Mesendoderm (in vitro differentiated cells): ENCODE data around the gene CELSR2.

ENCODE experiments used
- DNase-seq: peaks from one replicate; pipeline ENCODE4 v3.0.0; 2013
- H2AK5ac ChIP-seq: 2 replicates; pipeline ENCODE4 v1.6.1; 2013; ENCODE audit warnings: low read length, inconsistent platforms
- H2BK120ac ChIP-seq: 2 replicates; pipeline ENCODE4 v1.6.1; 2013; ENCODE audit warnings: low read depth, mild to moderate bottlenecking, low read length, moderate library complexity, mixed read lengths
- H2BK15ac ChIP-seq: replicated peaks from 2 replicates; pipeline ENCODE4 v1.6.1; 2013; ENCODE audit warnings: low read depth, mild to moderate bottlenecking, moderate library complexity
- H2BK5ac ChIP-seq: 2 replicates; pipeline ENCODE4 v1.6.1; 2013; ENCODE audit warnings: low read length, inconsistent platforms
- H3K18ac ChIP-seq: 2 replicates; pipeline ENCODE4 v1.6.1; 2013; ENCODE audit warnings: mild to moderate bottlenecking, low read length, mixed read lengths
- H3K23ac ChIP-seq: one replicate; pipeline ENCODE4 v1.6.1; 2013; ENCODE audit warnings: low read length
- H3K27ac ChIP-seq: 2 replicates; pipeline ENCODE4 v1.5.1; 2013; ENCODE audit warnings: low read depth, mild to moderate bottlenecking, inconsistent platforms, low read length, moderate library complexity
- H3K27me3 ChIP-seq: 2 replicates; pipeline ENCODE4 v1.6.1; 2013; ENCODE audit warnings: low read length, control low read depth, mild to moderate bottlenecking, inconsistent platforms; ENCODE audit not compliant: insufficient read depth, poor library complexity
- H3K36me3 ChIP-seq: 2 replicates; pipeline ENCODE4 v1.6.1; 2013; ENCODE audit warnings: low read length, inconsistent platforms; ENCODE audit not compliant: control insufficient read depth, insufficient read depth
- H3K4ac ChIP-seq: one replicate; pipeline ENCODE4 v1.6.1; 2013; ENCODE audit warnings: low read depth, mild to moderate bottlenecking, low read length, moderate library complexity
- H3K4me1 ChIP-seq: 2 replicates; pipeline ENCODE4 v1.6.1; 2013; ENCODE audit warnings: low read depth, low read length, inconsistent platforms; ENCODE audit not compliant: control insufficient read depth
- H3K4me2 ChIP-seq: 2 replicates; pipeline ENCODE4 v1.6.1; 2013; ENCODE audit warnings: low read length
- H3K4me3 ChIP-seq: 2 replicates; pipeline ENCODE4 v1.5.1; 2013; ENCODE audit warnings: mild to moderate bottlenecking, low read length
- H3K56ac ChIP-seq: one replicate; pipeline ENCODE4 v1.6.1; 2013; ENCODE audit warnings: low read length
- H3K79me1 ChIP-seq: 2 replicates; pipeline ENCODE4 v1.6.1; 2013; ENCODE audit warnings: low read length, inconsistent platforms
- H3K79me2 ChIP-seq: 2 replicates; pipeline ENCODE4 v1.6.1; 2013; ENCODE audit warnings: mild to moderate bottlenecking, low read length; ENCODE audit not compliant: control insufficient read depth, insufficient read depth
- H3K9ac ChIP-seq: 2 replicates; pipeline ENCODE4 v1.6.1; 2013; ENCODE audit warnings: low read length, inconsistent platforms
- H4K5ac ChIP-seq: one replicate; pipeline ENCODE4 v1.6.1; 2013; ENCODE audit warnings: low read length
- H4K8ac ChIP-seq: one replicate; pipeline ENCODE4 v1.6.1; 2013; ENCODE audit warnings: low read depth, mild to moderate bottlenecking, control low read depth, low read length, moderate library complexity
- WGBS: extraction: QIAGEN DNeasy Blood & Tissue Kit; methylation state at CpG from one replicate; pipeline ENCODE4 v1.1.7; 2013; ENCODE audit warnings: low lambda C conversion rate, missing lambda C conversion rate; ENCODE audit not compliant: insufficient coverage; ENCODE audit errors: extremely low coverage; 5-methylcytosine and 5-hydroxymethylcytosine counted together

The CELSR2 gene

DNA sequence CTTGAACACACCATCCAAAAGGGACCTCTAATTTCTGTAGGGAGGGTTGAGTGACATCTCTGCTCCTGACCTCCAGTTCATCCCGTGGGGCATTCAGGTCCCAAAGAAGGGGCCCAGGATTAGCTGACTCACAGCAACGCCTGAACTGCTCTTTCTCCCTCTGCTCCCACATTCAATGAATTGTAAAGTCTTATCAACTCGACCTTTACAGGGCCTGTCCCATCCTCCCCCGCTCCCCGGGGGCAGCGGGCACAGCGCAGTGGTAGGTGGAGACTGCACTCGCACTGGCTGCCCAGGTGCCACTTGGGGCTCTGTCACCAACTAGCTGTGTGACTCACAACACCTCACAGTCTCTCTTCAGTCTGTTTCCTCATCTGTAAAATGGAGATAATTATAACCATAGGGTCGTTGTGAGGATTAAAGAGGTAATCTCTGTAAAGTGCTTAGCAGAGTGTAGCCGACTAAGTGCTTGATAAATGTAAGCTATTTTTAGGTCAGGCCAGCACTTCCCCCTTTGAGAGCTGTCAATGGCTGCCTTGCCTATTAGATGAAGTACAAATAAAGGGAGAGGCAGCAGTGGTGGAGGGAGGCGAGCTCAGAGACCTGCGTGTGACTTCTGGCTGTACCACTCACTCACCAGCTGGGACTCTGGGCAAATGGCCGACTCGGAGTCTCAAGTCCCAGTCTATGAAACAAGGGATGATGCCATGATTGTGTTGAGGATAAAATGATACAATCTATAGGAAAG, 58.1 kb downstream of the CELSR2 start:
- Histone ChIP-seq H3K27me3 (no peaks in the 10 kb centered on the region), H3K4me3 (no peak overlapping the region), H2BK120ac (no peak overlapping the region), H4K8ac (no peak overlapping the region), H3K79me2 (no peaks in the 10 kb centered on the region), H2AK5ac (no peak overlapping the region), H3K23ac (peak overlapping the region; percentile 66), H3K18ac (no peak overlapping the region), H3K56ac (no peak overlapping the region), H3K4me2 (no peak overlapping the region), H3K4me1 (peaks cover 7% of the 10 kb centered on the region), H4K5ac (no peak overlapping the region), H3K4ac (no peak overlapping the region), H3K79me1 (no peaks in the 10 kb centered on the region), H3K36me3 (no peaks in the 10 kb centered on the region), H3K9ac (no peak overlapping the region), H2BK5ac (no peak overlapping the region), H3K27ac (no peak overlapping the region), H2BK15ac (no peak overlapping the region)
- no CpG with 5 or more reads among the region's 14 CpGs for WGBS
- DNase-seq = peak; percentile 43

DNA sequence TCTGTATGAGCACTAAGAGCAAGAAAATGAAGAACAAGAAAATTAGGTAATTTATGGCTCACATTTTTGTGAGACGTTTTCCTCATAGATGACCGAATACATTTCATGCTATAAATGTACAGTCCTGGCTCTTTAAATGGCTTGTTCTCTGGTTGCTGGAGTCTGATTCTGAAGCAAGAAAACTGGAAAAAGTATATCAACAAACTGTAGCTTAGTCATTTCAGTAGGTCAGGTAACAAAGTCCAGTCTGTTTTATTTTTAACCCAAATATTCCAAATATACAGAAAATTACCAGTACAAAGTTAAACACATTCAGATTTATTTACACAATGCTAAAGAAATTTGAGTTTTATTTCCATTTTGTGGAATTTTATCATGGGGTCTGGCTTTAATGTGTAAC, 60.0 kb downstream of the CELSR2 start:
- Histone ChIP-seq H3K56ac (no peak overlapping the region), H2BK120ac (no peak overlapping the region), H3K4me3 (no peak overlapping the region), H3K79me1 (no peaks in the 10 kb centered on the region), H3K4me1 (peaks cover 7% of the 10 kb centered on the region), H2BK15ac (no peak overlapping the region), H2AK5ac (no peak overlapping the region), H3K18ac (no peak overlapping the region), H4K8ac (no peak overlapping the region), H3K4ac (no peak overlapping the region), H3K4me2 (no peak overlapping the region), H3K9ac (no peak overlapping the region), H3K36me3 (no peaks in the 10 kb centered on the region), H2BK5ac (no peak overlapping the region), H3K27me3 (no peaks in the 10 kb centered on the region), H4K5ac (no peak overlapping the region), H3K23ac (no peak overlapping the region), H3K79me2 (no peaks in the 10 kb centered on the region), H3K27ac (no peak overlapping the region)
- WGBS = no CpG with 5 or more reads among the region's 2 CpGs
- DNase-seq = no peak

DNA sequence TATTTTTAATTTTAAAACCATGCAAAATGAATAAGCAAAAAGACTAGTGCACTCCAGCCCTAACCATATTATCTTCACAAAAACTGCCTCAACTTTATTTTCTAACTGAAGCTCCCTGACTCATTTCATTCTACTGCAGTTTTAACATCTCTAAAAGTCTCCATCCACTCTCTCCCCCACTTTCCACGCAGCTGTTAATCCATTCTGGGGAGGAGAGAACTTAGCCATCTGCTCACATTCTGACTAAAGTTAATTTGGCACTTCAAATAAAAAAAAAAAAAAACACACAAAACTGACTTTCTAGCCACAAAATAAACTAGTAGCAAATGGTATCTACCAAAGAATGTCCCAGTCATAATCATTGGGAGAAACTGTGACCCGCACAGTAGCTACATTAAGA, 62.9 kb downstream of the CELSR2 start:
- H2BK120ac ChIP-seq = no peak overlapping the region
- no peak overlapping the region for H4K8ac ChIP-seq
- no peak overlapping the region for H2BK15ac ChIP-seq
- no peak overlapping the region for H3K4ac ChIP-seq
- H3K4me1 ChIP-seq = peaks cover 1% of the 10 kb centered on the region
- no peak overlapping the region for H2BK5ac ChIP-seq
- no peak overlapping the region for H4K5ac ChIP-seq
- no peak overlapping the region for H2AK5ac ChIP-seq
- whole genome bisulfite sequencing = no CpG with 5 or more reads among the region's 2 CpGs
- H3K4me3 ChIP-seq = no peak overlapping the region
- H3K18ac ChIP-seq = no peak overlapping the region
- H3K27ac ChIP-seq = no peak overlapping the region
- H3K36me3 ChIP-seq = no peaks in the 10 kb centered on the region
- no peak overlapping the region for H3K23ac ChIP-seq
- H3K56ac ChIP-seq = no peak overlapping the region
- DNase-seq = no peak
- H3K4me2 ChIP-seq = no peak overlapping the region
- H3K27me3 ChIP-seq = no peaks in the 10 kb centered on the region
- H3K9ac ChIP-seq = no peak overlapping the region
- H3K79me2 ChIP-seq = no peaks in the 10 kb centered on the region
- H3K79me1 ChIP-seq = no peaks in the 10 kb centered on the region

DNA sequence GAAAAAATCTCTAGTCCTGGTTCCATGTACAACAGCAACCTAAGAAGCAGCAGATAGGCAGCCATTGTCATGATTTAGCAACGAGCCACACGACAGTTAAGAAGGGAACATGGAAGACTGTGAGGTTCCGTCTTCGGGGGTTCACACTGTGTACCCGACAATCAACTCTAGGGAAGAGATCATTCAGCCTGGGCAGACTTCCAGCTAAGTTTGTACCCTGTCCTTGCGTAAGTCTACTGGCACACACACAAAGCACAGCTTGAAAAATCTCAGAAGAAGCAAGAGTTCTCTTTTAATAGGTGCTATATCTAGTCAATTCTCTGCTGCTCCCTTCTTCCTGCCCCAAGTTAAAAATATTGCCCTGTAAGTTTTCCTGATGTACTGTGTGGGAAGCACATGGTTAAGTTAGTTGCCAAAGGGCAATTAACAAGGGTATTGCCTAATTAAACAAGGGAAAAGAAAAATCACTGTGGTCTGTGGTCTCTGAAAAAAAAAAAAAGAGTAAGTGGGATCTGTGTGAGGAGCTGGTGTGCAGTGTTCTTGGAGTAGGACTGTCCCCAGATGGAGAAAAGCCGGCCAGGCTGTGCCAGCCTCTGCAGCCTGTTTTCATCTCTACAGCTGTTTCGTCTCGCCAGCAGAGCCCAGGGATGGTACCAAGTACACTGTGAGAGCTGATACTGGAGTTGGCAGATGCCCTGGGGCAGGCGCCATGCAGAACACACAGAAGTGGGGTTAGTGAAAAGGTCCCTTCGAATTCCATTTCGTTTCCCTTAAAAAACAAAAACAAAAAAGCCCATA, 63.8 kb downstream of the CELSR2 start:
- H3K79me2 ChIP-seq = no peaks in the 10 kb centered on the region
- H2BK120ac ChIP-seq = no peak overlapping the region
- no peak overlapping the region for H3K56ac ChIP-seq
- H3K4ac ChIP-seq = no peak overlapping the region
- DNase-seq = no peak
- H4K5ac ChIP-seq = no peak overlapping the region
- no CpG with 5 or more reads among the region's 12 CpGs for WGBS
- H3K9ac ChIP-seq = no peak overlapping the region
- no peak overlapping the region for H2BK15ac ChIP-seq
- no peak overlapping the region for H3K4me2 ChIP-seq
- no peak overlapping the region for H2AK5ac ChIP-seq
- H3K79me1 ChIP-seq = no peaks in the 10 kb centered on the region
- H2BK5ac ChIP-seq = no peak overlapping the region
- no peak overlapping the region for H3K23ac ChIP-seq
- H3K27me3 ChIP-seq = no peaks in the 10 kb centered on the region
- no peaks in the 10 kb centered on the region for H3K4me1 ChIP-seq
- no peak overlapping the region for H3K18ac ChIP-seq
- H4K8ac ChIP-seq = no peak overlapping the region
- H3K36me3 ChIP-seq = no peaks in the 10 kb centered on the region
- H3K27ac ChIP-seq = no peak overlapping the region
- H3K4me3 ChIP-seq = no peak overlapping the region

DNA sequence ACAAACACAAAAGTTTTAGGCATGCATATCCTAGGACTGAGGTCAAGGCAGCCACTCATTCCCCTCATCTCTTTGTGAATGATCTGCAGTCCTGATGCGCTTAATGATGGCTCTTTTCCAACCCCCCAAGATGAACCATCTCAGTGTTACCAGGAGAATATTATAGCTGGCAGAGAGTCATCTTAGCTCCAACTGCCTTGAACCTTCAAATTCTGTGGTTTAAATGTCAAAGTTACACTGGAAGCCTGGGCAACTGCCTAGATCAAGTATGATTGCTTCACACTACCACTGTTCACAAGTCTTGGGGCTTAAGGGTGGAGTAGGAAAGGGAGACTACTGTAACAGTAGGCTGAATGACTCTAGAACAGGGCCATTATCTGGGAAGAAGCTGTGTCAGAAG, 65.5 kb downstream of the CELSR2 start:
- Histone ChIP-seq H3K4me2 (no peak overlapping the region), H3K56ac (no peak overlapping the region), H2BK5ac (no peak overlapping the region), H3K36me3 (no peaks in the 10 kb centered on the region), H2BK15ac (no peak overlapping the region), H3K79me1 (no peaks in the 10 kb centered on the region), H2BK120ac (no peak overlapping the region), H3K27ac (no peak overlapping the region), H3K27me3 (no peaks in the 10 kb centered on the region), H3K79me2 (no peaks in the 10 kb centered on the region), H3K4me3 (no peak overlapping the region), H4K5ac (no peak overlapping the region), H3K4me1 (no peaks in the 10 kb centered on the region), H3K4ac (no peak overlapping the region), H3K9ac (no peak overlapping the region), H3K23ac (no peak overlapping the region), H4K8ac (no peak overlapping the region), H2AK5ac (no peak overlapping the region), H3K18ac (no peak overlapping the region)
- no peak for DNase-seq
- no CpG with 5 or more reads among the region's 1 CpG for WGBS
